ENCODE data around the gene NOTO. TPM values are rescaled to one million over a fixed set of nuclear protein-coding genes. Genes with fewer than 3 reads are reported as not detected.
A peak's percentile ranks its signal among the peaks of the same experiment; 100 is the strongest.

The NOTO gene
- total RNA-seq, 1 donor from 2014 or later, result not detected

DNA sequence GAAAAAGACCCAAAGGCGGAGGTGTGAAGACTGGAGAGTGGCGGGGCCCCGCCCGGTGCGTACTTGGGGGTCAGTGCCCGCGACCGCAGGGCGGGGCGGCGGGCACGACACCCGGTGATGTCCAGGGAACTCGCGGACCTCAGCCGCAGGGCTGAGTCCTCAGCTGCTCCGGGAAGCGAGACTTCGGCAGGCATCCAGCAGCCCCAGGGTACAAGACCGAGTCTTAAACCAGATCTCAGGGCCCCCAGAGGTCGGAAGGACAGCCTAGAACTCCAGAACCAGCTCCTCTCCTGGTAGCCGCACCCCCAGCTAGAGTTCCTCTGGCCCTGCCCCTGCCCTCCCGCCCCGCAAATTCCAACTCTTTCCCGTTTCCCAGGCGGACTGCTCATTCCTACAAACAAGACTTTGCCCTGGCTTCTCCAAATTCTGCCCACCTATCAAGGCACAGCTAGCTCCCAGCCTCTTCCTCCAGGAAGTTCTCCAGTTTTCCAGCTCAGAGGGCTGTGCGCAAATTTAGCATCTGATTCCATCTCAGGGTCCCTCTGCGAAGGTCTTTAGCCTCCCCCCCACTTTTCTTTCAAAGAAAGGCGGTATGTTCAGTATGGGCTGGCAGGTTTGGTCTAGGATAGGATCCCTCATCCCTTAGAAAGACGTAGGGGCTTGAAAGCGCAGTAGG lies 26.0 kb upstream of the NOTO start:
- TF ChIP-seq, protein P1, sequence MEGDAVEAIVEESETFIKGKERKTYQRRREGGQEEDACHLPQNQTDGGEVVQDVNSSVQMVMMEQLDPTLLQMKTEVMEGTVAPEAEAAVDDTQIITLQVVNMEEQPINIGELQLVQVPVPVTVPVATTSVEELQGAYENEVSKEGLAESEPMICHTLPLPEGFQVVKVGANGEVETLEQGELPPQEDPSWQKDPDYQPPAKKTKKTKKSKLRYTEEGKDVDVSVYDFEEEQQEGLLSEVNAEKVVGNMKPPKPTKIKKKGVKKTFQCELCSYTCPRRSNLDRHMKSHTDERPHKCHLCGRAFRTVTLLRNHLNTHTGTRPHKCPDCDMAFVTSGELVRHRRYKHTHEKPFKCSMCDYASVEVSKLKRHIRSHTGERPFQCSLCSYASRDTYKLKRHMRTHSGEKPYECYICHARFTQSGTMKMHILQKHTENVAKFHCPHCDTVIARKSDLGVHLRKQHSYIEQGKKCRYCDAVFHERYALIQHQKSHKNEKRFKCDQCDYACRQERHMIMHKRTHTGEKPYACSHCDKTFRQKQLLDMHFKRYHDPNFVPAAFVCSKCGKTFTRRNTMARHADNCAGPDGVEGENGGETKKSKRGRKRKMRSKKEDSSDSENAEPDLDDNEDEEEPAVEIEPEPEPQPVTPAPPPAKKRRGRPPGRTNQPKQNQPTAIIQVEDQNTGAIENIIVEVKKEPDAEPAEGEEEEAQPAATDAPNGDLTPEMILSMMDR (IDR thresholded peaks at IDR 0.05; ENCODE audit: insufficient read depth, low read length, poor library complexity, severe bottlenecking), result no peak
- Histone ChIP-seq H3K4me3 (ENCODE audit: low read depth, low read length) (no peak overlapping the region), H3K27me3 (ENCODE audit: control insufficient read depth, insufficient read depth, low read length) (peaks cover 25% of the 10 kb centered on the region), H3K36me3 (ENCODE audit: control insufficient read depth, insufficient read depth, low read length) (no peaks in the 10 kb centered on the region)
- DNase-seq (ENCODE audit: low read depth), result no peak

DNA sequence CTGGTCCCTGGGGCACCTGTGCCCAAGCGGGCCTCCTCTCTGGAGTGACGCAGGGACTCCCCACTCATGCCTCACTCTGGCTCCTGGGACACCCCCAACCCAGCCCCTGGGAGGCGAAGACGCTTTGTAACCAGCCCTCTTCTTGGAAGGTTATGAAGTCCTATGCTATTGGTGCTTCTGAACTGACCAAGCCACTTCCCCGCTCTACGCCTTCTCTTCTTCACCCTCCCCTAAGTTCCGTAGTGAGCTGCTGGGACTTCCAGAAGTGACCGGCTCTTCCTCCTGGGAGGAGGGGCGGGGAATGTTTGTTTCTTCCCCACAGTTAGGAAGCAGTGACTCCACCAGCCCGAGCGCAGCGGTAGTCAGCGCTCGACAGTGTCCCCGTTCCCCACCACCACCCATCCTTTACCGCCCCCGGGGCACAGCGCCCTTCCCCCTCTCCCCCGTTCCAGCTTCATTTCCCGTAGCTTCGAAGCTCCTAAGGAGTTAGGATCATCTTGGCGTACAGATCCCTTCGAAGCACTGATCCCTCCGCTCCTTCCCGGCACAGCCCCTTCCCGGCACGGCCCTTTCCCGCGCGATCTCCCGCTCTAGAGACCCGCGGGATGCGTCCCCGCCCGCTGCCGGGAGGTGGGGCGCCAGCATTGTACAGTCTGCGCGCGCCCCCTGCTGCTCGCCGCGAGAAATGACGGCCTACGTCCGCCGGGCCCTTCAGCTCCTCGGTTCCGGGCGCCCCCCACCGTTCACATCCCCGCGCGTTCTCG lies 25.3 kb upstream of the NOTO start:
- Histone ChIP-seq H3K27me3 (ENCODE audit: control insufficient read depth, insufficient read depth, low read length) (peaks cover 25% of the 10 kb centered on the region), H3K36me3 (ENCODE audit: control insufficient read depth, insufficient read depth, low read length) (no peaks in the 10 kb centered on the region), H3K4me3 (ENCODE audit: low read depth, low read length) (peak overlapping the region; percentile 47)
- TF ChIP-seq, protein P1 (IDR thresholded peaks at IDR 0.05; ENCODE audit: insufficient read depth, low read length, poor library complexity, severe bottlenecking), result peak; percentile 98
- peak; percentile 18 for DNase-seq (ENCODE audit: low read depth)

DNA sequence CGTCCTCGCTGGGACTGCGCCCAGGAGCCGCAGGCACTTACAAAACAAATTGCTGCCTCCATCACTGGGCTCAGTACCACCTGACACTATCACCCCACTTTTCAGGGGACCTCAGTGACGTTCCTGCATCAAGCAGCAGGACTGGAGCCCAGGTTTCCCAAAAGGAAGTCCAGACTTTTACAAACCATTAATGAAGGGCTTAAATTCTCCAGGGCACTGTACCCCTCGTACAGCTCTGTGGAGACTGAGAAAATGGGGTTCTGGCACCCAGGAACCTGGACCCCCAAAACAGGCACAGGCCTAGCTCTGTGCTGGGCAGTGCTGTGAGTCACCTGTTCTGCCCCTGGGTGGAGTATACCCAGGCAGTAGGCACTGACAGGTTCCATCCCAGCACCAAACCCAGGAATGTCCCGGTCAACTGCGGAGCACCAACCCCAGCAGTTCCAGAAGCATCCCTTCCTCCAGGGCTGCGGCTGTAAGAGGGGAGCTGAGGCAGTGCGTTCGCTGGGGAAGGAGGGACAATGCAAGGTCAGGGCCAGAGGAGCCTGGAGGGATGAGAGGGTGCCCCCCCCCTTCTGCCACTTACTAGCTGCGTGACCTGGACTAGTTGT lies 24.6 kb upstream of the NOTO start:
- H3K4me3 ChIP-seq (ENCODE audit: low read depth, low read length), result no peak overlapping the region
- DNase-seq (ENCODE audit: low read depth), result no peak
- TF ChIP-seq, protein P1 (IDR thresholded peaks at IDR 0.05; ENCODE audit: insufficient read depth, low read length, poor library complexity, severe bottlenecking), result no peak

DNA sequence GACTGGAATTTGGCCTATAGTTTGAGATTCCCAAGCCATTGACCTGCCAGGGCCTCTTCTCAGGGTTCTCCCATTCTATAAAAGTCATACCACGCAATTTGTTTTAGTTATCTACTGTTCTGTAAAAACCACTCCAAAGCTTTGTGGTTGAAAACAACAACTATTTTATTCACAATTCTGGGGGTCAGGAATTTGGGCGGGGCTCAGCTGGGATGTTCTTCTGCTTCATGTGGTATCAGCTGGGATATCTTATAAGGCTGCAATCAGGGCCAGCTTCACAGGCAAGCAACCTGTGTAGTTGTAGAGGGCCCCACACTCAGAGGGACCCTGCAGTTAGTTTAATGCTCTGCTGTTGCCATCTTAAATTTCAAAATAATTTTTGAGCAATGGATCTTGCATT lies 16.4 kb upstream of the NOTO start:
- no peaks in the 10 kb centered on the region for H3K36me3 ChIP-seq (ENCODE audit: control insufficient read depth, insufficient read depth, low read length)
- no peak for DNase-seq (ENCODE audit: low read depth)

More for the DNA sequence above, 24.6 kb upstream of the NOTO start:
- Histone ChIP-seq H3K27me3 (ENCODE audit: control insufficient read depth, insufficient read depth, low read length) (peaks cover 25% of the 10 kb centered on the region), H3K36me3 (ENCODE audit: control insufficient read depth, insufficient read depth, low read length) (no peaks in the 10 kb centered on the region)

DNA sequence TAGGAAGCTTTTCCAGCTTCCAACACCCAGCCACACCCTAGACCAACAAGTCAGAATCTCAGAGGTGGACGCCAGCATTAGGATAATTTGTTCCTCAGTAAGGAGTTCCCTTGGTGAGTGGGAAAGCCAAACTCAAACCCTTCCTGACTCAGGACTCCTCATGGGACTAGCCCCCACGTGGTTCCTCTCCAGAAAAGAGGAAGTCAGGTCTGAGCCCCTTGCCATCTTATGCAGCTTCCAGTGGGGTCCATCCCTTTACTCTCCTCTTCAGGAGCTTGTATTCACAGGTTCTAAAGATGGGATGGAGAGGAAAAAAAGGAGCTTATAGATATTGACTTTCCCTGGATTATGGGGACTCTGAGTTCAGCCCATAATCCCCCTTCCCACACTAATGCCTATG lies 14.8 kb upstream of the NOTO start:
- Histone ChIP-seq H3K36me3 (ENCODE audit: control insufficient read depth, insufficient read depth, low read length) (no peaks in the 10 kb centered on the region), H3K4me3 (ENCODE audit: low read depth, low read length) (no peak overlapping the region), H3K27me3 (ENCODE audit: control insufficient read depth, insufficient read depth, low read length) (peaks cover 19% of the 10 kb centered on the region)
- DNase-seq (ENCODE audit: low read depth), result no peak
- TF ChIP-seq, protein P1 (IDR thresholded peaks at IDR 0.05; ENCODE audit: insufficient read depth, low read length, poor library complexity, severe bottlenecking), result no peak

More for the DNA sequence above, 16.4 kb upstream of the NOTO start:
- TF ChIP-seq, protein P1 (IDR thresholded peaks at IDR 0.05; ENCODE audit: insufficient read depth, low read length, poor library complexity, severe bottlenecking), result no peak
- Histone ChIP-seq H3K27me3 (ENCODE audit: control insufficient read depth, insufficient read depth, low read length) (peaks cover 19% of the 10 kb centered on the region), H3K4me3 (ENCODE audit: low read depth, low read length) (no peak overlapping the region)

All from kidney epithelial cell (primary cell).